Left cardiac atrium (tissue), 4 donors: ENCODE measurements around the gene SNX32. TPM values are rescaled to one million over a fixed set of nuclear protein-coding genes. Genes with fewer than 3 reads are reported as not detected.

Experiments used
- ATAC-seq, 2 donors: fragments of 200-7000 bp; cut with Tn5 transposase; one replicate each; pipeline ENCODE4 v1.9.1; 2020; ENCODE audit warnings: mild to moderate bottlenecking in 2 of 2, moderate library complexity in 2 of 2
- DNase-seq: peaks from one replicate; pipeline ENCODE4 v3.0.0-alpha.2; 2020
- intact Hi-C, 2 donors: fragments of 100-400 bp; cut with DNase I; formaldehyde crosslinking; loops; one replicate each; pipeline versions ENCODE4 v1.14.1 to v1.15.1; 2022 to 2023
- total RNA-seq, 2 donors: library from RNA; stranded (reverse); fragmentation: NEBNext Ultra II Directional; extraction: Animal tissue kit (Norgen Biotek cat#: 25700); gene quantifications; one replicate each; pipeline ENCODE4 v1.2.1, GENCODE V29; 2021
- donor health status: DM: no; HTN: yes; CAD: no.
- donor health status: DM: no; HTN: yes; CAD: no; lungs with severe emphysema.
- donor health status: DM: yes; HTN: yes; CAD: no.
- donor health status: Dilated cardiomyopathy.

Gene SNX32
- total RNA-seq, 2 donors from 2014 or later, result not detected

DNA sequence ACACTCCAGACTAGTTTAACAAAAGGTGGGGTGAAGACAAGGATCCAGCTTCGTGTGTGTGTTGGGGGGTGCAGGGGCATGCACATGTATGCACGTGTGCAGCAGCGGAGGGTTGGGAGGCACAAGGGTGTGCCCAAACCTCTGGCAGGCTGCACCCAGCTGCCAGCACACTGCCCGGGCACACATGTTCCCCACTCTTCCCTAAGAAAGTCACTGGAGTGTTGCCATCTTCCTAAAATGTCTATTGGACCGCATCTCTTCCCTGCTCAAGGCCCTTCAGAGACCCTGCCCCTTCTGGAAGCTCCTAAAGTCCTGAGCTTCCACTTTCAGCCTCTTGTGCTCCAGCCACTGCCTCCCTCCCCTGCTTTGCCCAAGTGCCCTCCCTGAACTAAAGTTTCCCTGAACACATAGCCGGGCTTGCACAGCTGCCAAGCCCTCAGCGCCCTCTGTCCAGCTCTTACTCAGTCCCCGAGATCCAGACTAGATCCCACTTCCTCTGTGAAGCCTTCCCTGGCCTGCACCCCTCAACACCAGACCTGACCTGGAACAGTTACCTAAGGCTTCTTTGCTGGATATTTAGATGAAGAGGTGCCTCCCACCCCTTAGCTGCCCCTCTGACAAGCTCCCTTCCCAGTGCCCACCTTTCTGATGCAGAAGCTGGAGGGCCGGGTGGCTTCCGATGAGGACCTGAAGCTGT, 18.2 kb downstream of the SNX32 start:
- intact Hi-C loops, result no loop called here
- ATAC-seq, result no peak
- no peak for DNase-seq

DNA sequence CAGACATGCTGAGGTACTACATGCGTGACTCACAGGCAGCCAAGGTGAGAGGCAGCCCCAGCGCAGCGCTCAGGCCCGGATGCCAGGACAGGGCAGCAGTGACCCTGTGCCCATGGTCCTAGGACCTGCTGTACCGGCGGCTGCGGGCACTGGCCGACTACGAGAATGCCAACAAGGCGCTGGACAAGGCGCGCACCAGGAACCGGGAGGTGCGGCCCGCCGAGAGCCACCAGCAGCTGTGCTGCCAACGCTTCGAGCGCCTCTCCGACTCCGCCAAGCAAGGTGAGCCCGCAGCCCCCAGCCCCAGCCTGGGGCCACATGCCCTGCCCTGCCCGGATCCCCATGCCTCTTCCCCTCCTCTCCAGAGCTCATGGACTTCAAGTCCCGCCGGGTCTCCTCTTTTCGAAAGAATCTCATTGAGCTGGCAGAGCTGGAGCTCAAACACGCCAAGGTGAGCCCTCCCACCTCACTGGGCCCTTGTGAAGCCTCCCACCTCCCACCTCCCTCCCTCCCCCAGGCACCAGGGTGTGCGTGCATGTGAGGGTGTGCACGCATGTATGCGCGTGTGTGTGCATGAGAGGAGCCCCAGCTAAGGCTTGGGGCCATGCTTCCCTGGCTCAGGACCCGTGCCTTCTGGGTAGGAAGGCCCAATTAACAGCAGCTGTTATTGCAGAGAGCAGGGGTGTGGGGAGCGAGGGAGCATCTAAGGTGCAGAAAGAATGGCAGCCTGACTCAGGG, 18.9 kb downstream of the SNX32 start:
- intact Hi-C loops, result no loop called here
- DNase-seq (no peak), ATAC-seq (no peak)

DNA sequence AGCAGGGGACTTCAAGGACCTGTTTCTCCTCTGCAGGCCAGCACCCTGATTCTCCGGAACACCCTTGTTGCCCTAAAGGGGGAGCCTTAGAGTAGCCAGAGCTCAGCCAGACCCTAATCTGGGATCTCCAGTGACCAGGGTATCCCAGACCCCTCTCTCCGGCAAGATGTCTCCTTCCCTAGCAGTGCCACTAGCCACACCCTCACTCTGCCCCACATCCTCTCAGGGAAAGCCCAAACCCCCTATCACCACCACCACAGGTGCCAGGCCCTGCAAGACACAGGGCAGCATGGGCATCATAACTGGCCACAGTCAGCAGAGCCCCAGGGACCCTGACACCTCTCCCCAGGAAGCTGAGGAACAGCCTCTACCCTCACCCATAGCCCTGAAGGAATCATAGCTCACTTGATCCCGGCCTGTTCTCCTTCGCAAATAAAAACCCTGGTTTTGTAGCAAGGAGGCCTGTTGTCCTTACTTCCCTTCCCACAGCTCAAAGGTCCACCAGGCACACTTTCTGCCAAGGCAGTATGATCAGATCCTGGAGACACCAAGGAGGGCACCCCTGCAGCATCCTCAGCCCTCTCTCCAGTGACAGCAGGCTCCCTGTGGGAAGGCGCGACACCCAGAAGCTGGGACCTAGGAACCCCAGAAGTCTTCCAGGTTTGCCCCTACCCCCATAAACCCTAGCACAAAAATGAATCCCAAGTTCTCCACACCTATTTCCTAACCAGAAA, 19.6 kb downstream of the SNX32 start:
- DNase-seq (no peak), ATAC-seq (no peak)
- intact Hi-C loops, result no loop called here

DNA sequence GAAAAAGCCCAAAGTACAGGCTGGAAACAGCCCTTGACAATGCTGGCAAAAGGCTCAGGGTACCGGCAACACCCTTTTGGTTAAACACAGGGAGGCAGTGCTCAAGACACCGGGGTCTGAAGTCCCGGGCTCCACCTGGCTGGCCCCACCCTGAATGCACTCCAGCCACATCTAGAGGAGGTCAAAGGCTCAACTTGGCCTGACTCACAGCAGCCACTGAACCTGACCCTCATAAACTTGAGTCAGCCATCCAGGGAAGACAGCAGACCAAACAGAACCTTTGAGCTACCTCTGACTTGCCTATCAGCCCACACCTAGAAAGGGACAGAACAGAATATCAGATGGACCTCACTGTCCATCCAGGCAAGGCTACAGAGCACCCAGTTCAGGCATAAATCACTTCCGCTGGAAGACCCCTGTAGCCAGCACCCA, 20.4 kb downstream of the SNX32 start:
- ATAC-seq (no peak), DNase-seq (no peak)
- intact Hi-C loops, result no loop called here

DNA sequence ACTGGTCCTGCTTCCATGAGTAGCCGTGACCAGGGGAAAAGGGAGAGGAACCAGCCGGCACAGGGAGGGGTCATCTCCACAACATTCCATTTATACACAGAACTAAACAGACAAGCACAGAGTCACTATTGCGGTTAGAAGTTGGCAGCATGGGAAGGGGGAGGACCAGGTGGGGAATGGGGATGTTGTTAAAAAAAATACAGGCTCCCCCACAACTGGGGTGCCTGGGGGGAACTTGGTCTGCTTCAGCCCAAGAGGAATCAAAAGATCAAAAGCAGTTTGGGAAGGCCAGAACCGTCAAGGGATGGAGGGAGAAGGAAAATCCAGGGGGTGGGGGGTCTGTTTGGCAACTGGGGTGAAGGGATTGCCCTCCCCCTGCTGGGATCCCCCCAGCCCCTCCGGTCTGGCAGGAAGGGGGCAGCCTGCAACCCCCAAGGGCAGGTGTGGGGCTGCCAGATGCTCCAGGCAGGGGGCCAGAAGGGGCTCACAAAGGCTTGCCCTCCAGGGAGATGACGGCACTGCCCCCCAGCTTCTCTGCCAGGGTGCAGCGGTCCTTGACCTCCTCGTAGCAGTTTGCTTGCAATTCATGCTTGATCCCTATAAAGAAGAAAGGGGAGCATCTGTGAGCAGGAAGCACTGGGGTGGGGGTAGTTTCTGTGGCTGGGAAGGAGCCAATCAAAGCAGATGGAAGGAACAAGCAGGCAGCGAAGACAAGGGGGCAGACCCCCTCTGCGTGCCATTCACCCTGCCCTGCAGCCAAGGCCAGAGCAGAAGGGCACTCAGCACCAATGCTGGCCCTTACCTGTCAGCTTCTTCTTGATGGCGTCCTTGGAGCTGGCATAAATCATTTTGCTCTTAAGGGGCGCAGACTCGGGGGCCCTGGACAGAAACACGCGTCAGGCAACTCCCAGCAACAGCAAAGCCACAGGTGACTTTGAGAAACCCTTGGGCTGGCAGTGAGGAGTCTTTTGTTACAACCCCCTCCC, 21.4 kb downstream of the SNX32 start:
- ATAC-seq (no peak), DNase-seq (no peak)

DNA sequence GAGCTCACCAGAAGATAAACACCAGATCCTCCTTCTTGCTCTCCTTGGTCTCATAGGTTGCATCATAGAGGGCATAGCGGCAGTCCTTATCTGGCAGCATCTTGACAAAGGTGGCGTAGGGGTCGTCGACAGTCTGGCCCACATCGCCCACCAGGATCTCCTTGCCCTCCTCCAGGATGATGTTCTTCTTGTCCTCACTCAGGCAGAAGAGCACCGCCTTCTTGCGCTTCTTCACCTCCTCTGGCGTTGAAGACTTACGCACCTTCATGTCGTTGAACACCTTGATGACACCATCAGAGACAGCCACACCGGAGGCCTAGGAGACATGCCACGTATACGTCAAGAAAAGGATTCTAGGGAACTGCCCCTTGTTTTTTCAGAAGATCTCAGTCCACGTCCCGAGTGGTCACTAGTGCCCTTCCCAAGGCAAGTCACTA, 22.2 kb downstream of the SNX32 start:
- intact Hi-C loops, result no loop called here
- DNase-seq (no peak), ATAC-seq (no peak)

More for the DNA sequence above, 21.4 kb downstream of the SNX32 start:
- intact Hi-C loops, result no loop called here

DNA sequence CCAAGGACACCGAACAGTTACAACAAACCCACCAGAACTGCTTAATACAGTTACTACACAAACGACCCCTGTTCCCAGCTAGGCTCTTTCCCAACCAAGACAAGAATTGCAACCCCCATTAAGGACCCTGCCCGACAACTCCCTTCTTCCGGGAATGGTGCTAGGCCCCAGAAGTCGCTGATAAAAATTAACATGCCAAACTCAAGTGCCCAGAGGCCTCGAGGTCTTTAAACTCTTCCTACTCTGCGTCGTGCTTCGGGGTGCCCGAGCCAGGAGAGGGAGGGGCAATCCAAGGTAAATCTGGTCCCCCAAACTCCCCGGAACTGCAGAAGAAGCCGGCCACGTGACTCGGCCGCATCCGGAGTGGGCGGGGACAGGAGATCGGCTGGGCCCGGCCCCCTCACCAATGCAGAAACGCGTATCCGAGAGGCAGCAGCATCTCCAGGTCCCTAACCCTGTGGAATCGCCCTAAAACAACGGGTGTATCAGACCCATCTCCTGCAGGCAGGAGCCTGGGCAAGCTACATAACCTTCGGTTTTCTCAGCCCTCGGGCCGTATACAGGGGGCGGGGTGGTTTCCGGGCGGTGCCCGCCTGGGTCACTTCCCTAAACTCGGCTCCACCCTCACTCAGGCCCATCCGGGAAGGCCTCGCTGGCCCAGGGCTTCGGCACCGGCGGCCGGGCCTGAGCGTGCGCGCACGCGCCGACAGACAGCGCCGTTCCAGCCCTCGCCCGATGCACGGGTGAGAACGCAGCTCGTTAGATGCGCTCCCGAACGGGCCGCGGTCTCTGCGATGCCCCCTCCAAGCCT, 23.1 kb downstream of the SNX32 start:
- DNase-seq (peak; percentile 90), ATAC-seq (peak; percentile 36 to 41)
- intact Hi-C loops, result no loop called here

DNA sequence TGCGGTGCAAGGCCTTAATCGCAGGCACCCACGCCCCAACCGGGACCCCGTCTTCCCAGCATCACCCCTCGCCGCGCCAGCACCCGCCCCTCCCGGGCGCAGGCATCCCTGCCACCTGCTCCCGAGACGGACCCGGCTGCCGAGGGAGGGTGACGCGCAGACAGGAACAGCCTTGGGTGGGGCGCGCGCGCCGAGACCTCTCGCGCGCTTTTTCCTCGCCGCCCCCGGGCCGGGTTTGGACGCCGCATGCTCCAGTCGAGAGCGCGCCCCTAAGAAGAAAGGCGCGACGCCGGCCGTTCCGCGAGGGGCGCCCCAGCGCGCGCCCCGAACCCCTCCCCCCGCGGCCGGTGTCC, 23.7 kb downstream of the SNX32 start:
- DNase-seq, result peak; percentile 67
- intact Hi-C loops, result no loop called here
- ATAC-seq, result peak in 1 of 2 donors; percentile 0

DNA sequence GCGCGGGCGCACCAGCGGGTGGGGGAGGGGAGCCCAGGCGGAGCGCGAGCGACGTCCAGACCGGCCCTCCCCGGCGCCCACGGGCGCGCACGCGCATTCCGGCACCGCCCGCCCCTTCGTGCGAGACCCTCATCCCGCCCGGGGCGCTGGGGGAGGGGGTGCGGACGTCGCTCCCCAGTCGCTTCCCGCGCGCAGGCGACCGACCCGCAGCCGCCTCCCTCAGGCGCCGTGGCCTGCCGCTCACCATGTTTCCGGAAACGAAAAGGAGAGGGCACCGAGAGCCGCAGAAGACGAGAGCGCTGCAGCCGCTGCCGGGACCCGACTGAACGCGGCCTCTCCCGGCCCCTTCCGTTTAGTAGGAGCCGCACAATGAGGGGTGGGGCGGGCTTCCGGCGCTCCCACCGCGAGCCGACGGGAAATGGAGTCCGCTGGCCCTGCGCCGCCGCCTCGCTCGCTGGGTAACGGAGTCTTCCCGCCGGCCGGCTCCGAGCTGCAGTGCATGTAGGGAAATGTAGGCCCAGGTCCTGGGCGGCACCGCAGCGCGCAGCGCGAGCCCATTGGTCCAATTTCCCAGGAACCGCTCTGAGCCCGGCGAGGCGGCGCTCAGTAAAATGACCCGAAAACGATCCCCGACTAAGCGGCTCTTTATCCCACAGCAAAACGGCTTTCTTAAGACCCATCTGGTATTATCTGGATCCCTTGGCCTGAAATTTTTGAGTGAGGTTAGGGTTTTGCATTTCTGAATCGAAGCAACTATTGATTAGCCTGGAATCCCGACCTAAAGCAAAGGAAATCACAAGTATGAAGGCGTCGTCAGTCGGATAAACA, 24.3 kb downstream of the SNX32 start, which contains the start of gene CFL1:
CFL1 (minus strand) TSS at position 328 of the 828 bp plus-strand sequence; CDS start at position 247, 81 bp downstream.
- intact Hi-C loops, result no loop called here

DNA sequence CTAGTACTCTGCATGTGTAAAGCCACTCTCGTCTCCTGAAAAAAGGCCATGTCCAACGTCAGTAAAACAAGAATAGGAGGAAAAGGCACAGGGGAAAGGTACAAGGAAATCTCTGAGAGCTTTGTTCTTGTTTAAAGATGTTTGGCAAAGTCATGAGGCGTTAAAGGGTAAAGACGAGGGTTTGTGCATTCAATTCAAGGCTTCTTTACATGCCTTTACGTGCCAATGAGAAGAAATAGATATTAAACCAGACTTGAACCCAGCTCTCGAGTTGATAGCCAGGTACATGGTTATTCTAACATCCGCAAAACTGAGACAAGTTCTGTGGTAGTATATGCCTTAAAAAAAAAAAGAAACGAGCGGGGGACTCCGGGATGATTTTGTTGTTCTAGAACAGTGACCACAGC, 24.9 kb downstream of the SNX32 start:
- intact Hi-C loops, result no loop called here
- ATAC-seq (no peak), DNase-seq (no peak)

More for the DNA sequence above, 24.3 kb downstream of the SNX32 start, which contains the start of gene CFL1:
- ATAC-seq (peak; percentile 76), DNase-seq (peak; percentile 100)

DNA sequence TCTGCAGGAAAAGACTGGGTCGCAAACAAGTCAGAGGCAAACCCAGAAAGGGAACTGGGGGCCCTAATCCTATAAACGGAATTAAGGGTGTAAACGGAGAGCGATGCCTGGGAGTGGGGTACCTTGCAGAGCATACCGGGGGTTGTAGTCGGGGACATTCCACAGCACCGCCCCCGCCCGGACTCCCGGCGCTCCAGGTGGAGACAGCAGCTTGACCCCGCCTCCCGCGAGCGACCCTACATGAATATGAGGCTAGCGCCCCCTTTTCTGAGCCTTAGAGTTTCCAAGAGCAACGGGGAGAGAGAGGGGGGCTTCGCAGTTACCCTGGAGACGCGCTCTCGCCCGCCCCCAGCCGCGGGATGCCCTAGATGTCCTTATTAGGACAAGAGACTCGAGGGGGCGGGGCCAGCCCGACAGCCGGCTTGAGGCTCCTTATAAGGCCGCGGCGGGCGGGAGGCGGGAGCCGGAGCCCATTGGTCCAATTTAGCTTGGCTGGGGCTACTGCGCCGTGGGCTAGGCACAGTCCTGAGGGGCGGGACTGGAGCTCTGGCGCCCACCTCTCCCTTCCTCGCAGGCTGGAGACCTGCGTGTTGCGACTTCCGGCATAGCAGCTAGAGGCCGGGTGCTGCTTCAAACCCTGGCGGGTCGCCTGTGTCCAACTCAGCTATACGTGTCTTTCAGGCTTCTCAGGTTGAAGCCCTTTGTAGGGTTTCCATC, 25.5 kb downstream of the SNX32 start:
- intact Hi-C loops, result no loop called here
- peak; percentile 100 for DNase-seq
- peak; percentile 76 to 82 for ATAC-seq

DNA sequence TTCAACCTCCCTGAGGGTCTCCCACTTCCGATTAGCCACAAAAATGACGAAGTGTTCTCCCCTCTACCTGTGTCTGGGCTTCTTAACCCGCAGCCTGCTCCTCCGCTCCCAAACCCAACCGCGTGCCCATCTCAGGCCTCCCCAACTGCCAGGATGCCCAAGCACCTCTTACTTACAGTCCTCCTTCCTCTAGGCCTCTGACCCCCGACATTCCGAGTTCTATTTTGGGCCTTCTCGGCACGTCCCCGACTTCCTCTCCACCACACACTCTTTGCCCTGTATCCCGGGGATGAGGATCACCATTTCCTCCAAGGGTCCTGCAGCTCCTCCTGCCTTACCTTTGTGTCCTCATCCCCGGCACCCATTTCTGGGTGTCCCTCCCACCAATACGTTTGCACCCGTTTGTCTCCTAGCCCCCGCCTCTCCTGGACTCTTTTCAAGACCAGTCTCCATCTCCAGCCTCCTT, 26.1 kb downstream of the SNX32 start:
- intact Hi-C loops, result loop anchor here in 1 of 2 donors (1.0 kb wide), 1 partner anchor 13 kb away; no protein-coding TSS in a partner anchor

DNA sequence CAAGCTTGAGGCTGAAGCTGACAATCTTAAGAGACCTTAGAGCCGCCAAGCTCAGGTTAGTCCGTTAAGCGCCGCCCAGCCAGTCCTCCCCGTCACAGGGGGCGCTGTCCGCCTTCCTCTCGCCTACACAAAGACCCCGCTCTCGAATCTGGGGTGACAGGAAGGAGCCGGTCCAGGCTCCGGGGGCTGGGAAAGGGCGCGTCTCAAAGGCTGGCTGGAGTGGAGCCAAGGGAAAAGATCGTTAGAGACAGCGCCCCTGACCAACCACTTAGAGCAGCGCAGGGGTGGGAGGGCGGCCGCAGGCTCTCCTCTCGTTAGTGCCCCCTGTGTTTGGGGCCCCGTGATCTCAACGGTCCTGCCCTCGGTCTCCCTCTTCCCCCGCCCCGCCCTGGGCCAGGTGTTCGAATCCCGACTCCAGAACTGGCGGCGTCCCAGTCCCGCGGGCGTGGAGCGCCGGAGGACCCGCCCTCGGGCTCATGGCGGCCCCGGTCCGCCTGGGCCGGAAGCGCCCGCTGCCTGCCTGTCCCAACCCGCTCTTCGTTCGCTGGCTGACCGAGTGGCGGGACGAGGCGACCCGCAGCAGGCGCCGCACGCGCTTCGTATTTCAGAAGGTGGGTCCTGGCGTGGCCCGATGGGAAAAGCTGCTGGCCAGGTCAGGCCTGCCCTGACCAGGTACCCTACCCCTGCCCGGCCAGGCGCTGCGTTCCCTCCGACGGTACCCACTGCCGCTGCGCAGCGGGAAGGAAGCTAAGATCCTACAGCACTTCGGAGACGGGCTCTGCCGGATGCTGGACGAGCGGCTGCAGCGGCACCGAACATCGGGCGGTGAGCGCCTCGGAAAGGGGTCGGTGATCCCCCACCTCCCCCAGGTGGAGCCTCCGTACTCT, 26.8 kb downstream of the SNX32 start, which contains the start of gene MUS81:
MUS81 (plus strand) TSS at position 156 of the 887 bp plus-strand sequence; CDS start at position 477, 321 bp downstream.
- DNase-seq, result peak; percentile 98
- intact Hi-C loops, result loop anchor here in 1 of 2 donors (1.0 kb wide), 1 partner anchor 13 kb away; no protein-coding TSS in a partner anchor
- peak; percentile 67 to 72 for ATAC-seq

More for the DNA sequence above, 26.1 kb downstream of the SNX32 start:
- DNase-seq, result no peak
- no peak for ATAC-seq

DNA sequence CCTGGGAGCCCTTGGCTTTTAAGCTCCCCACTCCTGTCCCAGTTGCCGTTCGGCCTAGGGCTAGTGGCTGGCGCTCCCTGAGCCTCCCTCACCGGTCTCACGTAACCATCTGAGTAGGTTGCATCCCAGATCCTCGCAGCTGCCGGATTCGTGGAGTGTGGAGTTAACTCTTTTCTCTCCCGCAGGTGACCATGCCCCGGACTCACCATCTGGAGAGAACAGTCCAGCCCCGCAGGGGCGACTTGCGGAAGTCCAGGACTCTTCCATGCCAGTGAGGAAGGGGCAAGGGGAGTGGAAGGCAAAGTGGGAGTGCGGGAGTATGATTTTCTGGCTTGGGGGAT, 27.4 kb downstream of the SNX32 start:
- no peak for ATAC-seq
- intact Hi-C loops, result no loop called here
- DNase-seq, result peak; percentile 28

DNA sequence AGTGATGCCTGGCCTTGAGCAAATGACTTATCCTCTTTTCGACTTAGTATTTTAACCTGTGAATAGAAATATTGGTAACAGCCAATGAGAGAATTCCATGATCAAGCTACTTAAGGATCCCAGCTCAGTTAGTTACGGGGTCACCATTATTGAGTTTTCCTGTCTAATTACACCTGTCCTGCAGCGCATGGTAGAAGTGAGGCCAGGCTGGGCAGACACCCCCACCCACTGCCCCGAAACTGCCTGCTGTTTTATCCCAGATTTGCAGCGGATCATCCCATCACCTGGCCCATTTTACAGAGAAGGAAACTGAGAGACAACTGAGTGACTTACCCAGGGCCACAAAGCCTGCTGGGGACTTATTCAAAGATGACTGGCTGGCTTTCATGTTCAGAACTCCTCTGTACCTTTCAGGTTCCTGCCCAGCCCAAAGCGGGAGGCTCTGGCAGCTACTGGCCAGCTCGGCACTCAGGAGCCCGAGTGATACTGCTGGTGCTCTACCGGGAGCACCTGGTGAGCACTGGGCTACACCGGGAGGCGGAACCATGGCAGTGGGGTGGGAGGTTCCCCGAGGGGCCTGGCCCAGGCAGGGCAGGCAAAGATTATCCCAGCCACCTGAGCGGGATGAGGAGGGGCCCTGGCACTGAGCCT, 27.9 kb downstream of the SNX32 start:
- intact Hi-C loops, result no loop called here
- ATAC-seq (no peak), DNase-seq (peak; percentile 17)
